ENCODE results near the gene PEX26.
"Not testable (repeated sequence)": the region's sequence is repeated elsewhere in the genome, so short reads cannot be mapped to it uniquely, and the experiment has no call there.

PEX26 gene

GRCh38 chr22:18071968-18072310, 5.9 kb upstream of the PEX26 start:
- no peak for DNase-seq

- DNase-seq, result no peak
Observed at GRCh38 chr22:18073467-18073866, 4.3 kb upstream of the PEX26 start.

- DNase-seq, result not testable (repeated sequence)
Observed at GRCh38 chr22:18073927-18074326, 3.9 kb upstream of the PEX26 start.

- DNase-seq, result no peak
Observed at GRCh38 chr22:18075101-18075719, 2.6 kb upstream of the PEX26 start.

- peak; percentile 92 for DNase-seq
Observed at GRCh38 chr22:18075720-18076497, 1.9 kb upstream of the PEX26 start.

- DNase-seq, result no peak
Observed at GRCh38 chr22:18077087-18077638, 627 bp upstream of the PEX26 start.

GRCh38 chr22:18078329-18079041, 695 bp downstream of the PEX26 start:
- DNase-seq, result peak; percentile 80

GRCh38 chr22:18079706-18080233, 2.0 kb downstream of the PEX26 start:
- no peak for DNase-seq

GRCh38 chr22:18081416-18081815, 3.6 kb downstream of the PEX26 start:
- DNase-seq, result no peak

- no peak for DNase-seq
Observed at GRCh38 chr22:18082467-18082866, 4.7 kb downstream of the PEX26 start.

- no peak for DNase-seq
Observed at GRCh38 chr22:18083406-18083805, 5.6 kb downstream of the PEX26 start.

- no peak for DNase-seq
Observed at GRCh38 chr22:18085188-18085587, 7.4 kb downstream of the PEX26 start.

GRCh38 chr22:18087350-18087855, 9.6 kb downstream of the PEX26 start:
- no peak for DNase-seq

- DNase-seq, result no peak
Observed at GRCh38 chr22:18088825-18089568, 11.2 kb downstream of the PEX26 start.

- DNase-seq, result no peak
Observed at GRCh38 chr22:18090286-18090685, 12.5 kb downstream of the PEX26 start.

GRCh38 chr22:18091478-18091877, 13.7 kb downstream of the PEX26 start:
- no peak for DNase-seq

- no peak for DNase-seq
Observed at GRCh38 chr22:18091916-18092526, 14.2 kb downstream of the PEX26 start.

GRCh38 chr22:18093661-18094060, 15.9 kb downstream of the PEX26 start:
- DNase-seq, result no peak

- no peak for DNase-seq
Observed at GRCh38 chr22:18095101-18095805, 17.5 kb downstream of the PEX26 start.

- no peak for DNase-seq
Observed at GRCh38 chr22:18096823-18097222, 19.0 kb downstream of the PEX26 start.

GRCh38 chr22:18100781-18101180, 23.0 kb downstream of the PEX26 start:
- no peak for DNase-seq
